HG02852 (cell line): Measurements from ENCODE around the gene LIN28A.
"Not testable (repeated sequence)": the region's sequence is repeated elsewhere in the genome, so short reads cannot be mapped to it uniquely, and the experiment has no call there.

Experiments used
- ATAC-seq: cut with Tn5 transposase; IDR thresholded peaks from one replicate; pipeline ENCODE4 v1.9.1; 2021; ENCODE audit warnings: mild to moderate bottlenecking, moderate library complexity; ENCODE audit not compliant: unreplicated experiment

Gene LIN28A

GRCh38 chr1:26410706-26411623 is at the start of gene LIN28A:
TSS of gene LIN28A (plus strand) at chr1:26410817. CDS start at chr1:26410892, 75 bp downstream.
- ATAC-seq = no peak

GRCh38 chr1:26361605-26362122 is 49.0 kb upstream of the LIN28A start:
- no peak for ATAC-seq

GRCh38 chr1:26362331-26362730 is 48.3 kb upstream of the LIN28A start:
- ATAC-seq = no peak

- no peak for ATAC-seq
Measured at GRCh38 chr1:26363549-26364448, 46.8 kb upstream of the LIN28A start.

GRCh38 chr1:26364956-26365355 is 45.7 kb upstream of the LIN28A start:
- no peak for ATAC-seq

- no peak for ATAC-seq
Measured at GRCh38 chr1:26367441-26367840, 43.2 kb upstream of the LIN28A start.

GRCh38 chr1:26368006-26368405 is 42.6 kb upstream of the LIN28A start:
- no peak for ATAC-seq

GRCh38 chr1:26368486-26368885 is 42.1 kb upstream of the LIN28A start:
- no peak for ATAC-seq

GRCh38 chr1:26370591-26371382 is 39.8 kb upstream of the LIN28A start:
- no peak for ATAC-seq

- ATAC-seq = no peak
Measured at GRCh38 chr1:26372039-26372438, 38.6 kb upstream of the LIN28A start.

- ATAC-seq = not testable (repeated sequence)
Measured at GRCh38 chr1:26372611-26373010, 38.0 kb upstream of the LIN28A start, which contains the start of gene ZNF683. TSS of gene ZNF683 (minus strand) at chr1:26372750. CDS start at chr1:26368571, 4,179 bp downstream.

- ATAC-seq = no peak
Measured at GRCh38 chr1:26373281-26373680, 37.3 kb upstream of the LIN28A start.

- ATAC-seq = no peak
Measured at GRCh38 chr1:26373789-26374188, 36.8 kb upstream of the LIN28A start.

- ATAC-seq = not testable (repeated sequence)
Measured at GRCh38 chr1:26374361-26374760, 36.3 kb upstream of the LIN28A start.

- no peak for ATAC-seq
Measured at GRCh38 chr1:26375081-26375480, 35.5 kb upstream of the LIN28A start.

- ATAC-seq = no peak
Measured at GRCh38 chr1:26376050-26376449, 34.6 kb upstream of the LIN28A start.

- peak; percentile 84 for ATAC-seq
Measured at GRCh38 chr1:26378088-26378878, 32.3 kb upstream of the LIN28A start.

- no peak for ATAC-seq
Measured at GRCh38 chr1:26378879-26379251, 31.8 kb upstream of the LIN28A start.

- no peak for ATAC-seq
Measured at GRCh38 chr1:26384076-26384475, 26.5 kb upstream of the LIN28A start.

- not testable (repeated sequence) for ATAC-seq
Measured at GRCh38 chr1:26385063-26385462, 25.6 kb upstream of the LIN28A start.
